ENCODE results near the gene NEK5.

- no peak for TF ChIP-seq CTCF (conservative IDR thresholded peaks at IDR 0.05)
- no peak for TF ChIP-seq ZFX (IDR thresholded peaks at IDR 0.05)
These were observed 126.5 kb downstream of the NEK5 start for GRCh38 chr13:52002361-52002760.

All from C4-2B (cell line).